Ascending aorta (tissue), 2 donors: ENCODE measurements around the gene SERPINA1. TPM values are rescaled to one million over a fixed set of nuclear protein-coding genes. Genes with fewer than 3 reads are reported as not detected.

ENCODE experiments used
- DNase-seq, 2 donors: peaks; one replicate each; pipeline ENCODE4 v3.0.0-alpha.2; 2019; ENCODE audit warnings: low spot score in 2 of 2
- H3K27ac ChIP-seq, 2 donors: fragments of 200-600 bp; sonication (generic); one replicate each; pipeline ENCODE4 v1.5.1; 2016 to 2017; ENCODE audit warnings: mild to moderate bottlenecking in 1 of 2
- H3K27me3 ChIP-seq: fragments of 200-600 bp; sonication (generic); one replicate; pipeline ENCODE4 v1.5.1; 2017
- H3K36me3 ChIP-seq, 2 donors: fragments of 200-600 bp; sonication (generic); one replicate each; pipeline ENCODE4 v1.5.1; 2016
- H3K4me1 ChIP-seq, 2 donors: fragments of 200-600 bp; sonication (generic); one replicate each; pipeline ENCODE4 v1.5.1; 2016 to 2017; ENCODE audit warnings: mild to moderate bottlenecking in 1 of 2
- H3K4me3 ChIP-seq, 2 donors: fragments of 200-600 bp; sonication (generic); one replicate each; pipeline ENCODE4 v1.5.1; 2016 to 2017; ENCODE audit warnings: mild to moderate bottlenecking in 1 of 2
- H3K9me3 ChIP-seq, 2 donors: fragments of 200-600 bp; sonication (generic); one replicate each; pipeline ENCODE4 v1.5.1; 2016
- CTCF ChIP-seq, 3 experiments: fragments of 200-600 bp in 2 of 3; fragments of 450-650 bp in 1 of 3; sonication (generic) in 2 of 3; IDR thresholded peaks; one replicate each; pipeline ENCODE4 v1.5.1; 2016 to 2019; ENCODE audit warnings: antibody characterized with exemption in 3 of 3, mild to moderate bottlenecking in 1 of 3, moderate library complexity in 1 of 3
- intact Hi-C: fragments of 100-400 bp; cut with DNase I; formaldehyde crosslinking; loops from one replicate; pipeline ENCODE4 v1.15.1; 2023
- total RNA-seq: library from RNA; depleted of rRNA; stranded (reverse); fragments of >200 nt; gene quantifications from one replicate; pipeline ENCODE4 v1.1.0, GENCODE V29; 2016

The SERPINA1 gene
- total RNA-seq, 1 donor from 2014 or later, result 34.3 TPM

GRCh38 chr14:94394025-94394493 is 5.7 kb upstream of the SERPINA1 start:
- H3K36me3 ChIP-seq, result no peaks in the 10 kb centered on the region
- TF ChIP-seq CTCF (IDR thresholded peaks at IDR 0.05), result no peak
- DNase-seq, result no peak
- H3K4me3 ChIP-seq, result no peak overlapping the region
- no peaks in the 10 kb centered on the region for H3K27me3 ChIP-seq
- no peaks in the 10 kb centered on the region for H3K4me1 ChIP-seq
- intact Hi-C loops, result no loop called here
- no peaks in the 10 kb centered on the region for H3K9me3 ChIP-seq
- H3K27ac ChIP-seq, result no peak overlapping the region

- H3K27ac ChIP-seq, result no peak overlapping the region
- H3K4me1 ChIP-seq, result no peaks in the 10 kb centered on the region
- no peak overlapping the region for H3K4me3 ChIP-seq
- H3K36me3 ChIP-seq, result no peaks in the 10 kb centered on the region
- H3K27me3 ChIP-seq, result no peaks in the 10 kb centered on the region
- no peak for DNase-seq
- no peaks in the 10 kb centered on the region for H3K9me3 ChIP-seq
- TF ChIP-seq CTCF (IDR thresholded peaks at IDR 0.05), result no peak
- intact Hi-C loops, result no loop called here
Measured at GRCh38 chr14:94393474-94393873, 5.1 kb upstream of the SERPINA1 start.

GRCh38 chr14:94392510-94392935 is 4.1 kb upstream of the SERPINA1 start:
- Histone ChIP-seq H3K27ac (no peak overlapping the region), H3K9me3 (no peaks in the 10 kb centered on the region), H3K27me3 (no peaks in the 10 kb centered on the region), H3K4me3 (no peak overlapping the region), H3K36me3 (no peaks in the 10 kb centered on the region), H3K4me1 (no peaks in the 10 kb centered on the region)
- TF ChIP-seq CTCF (IDR thresholded peaks at IDR 0.05), result no peak
- peak in 1 of 2 donors; percentile 67 for DNase-seq
- intact Hi-C loops, result no loop called here

- TF ChIP-seq CTCF (IDR thresholded peaks at IDR 0.05), result no peak
- Histone ChIP-seq H3K4me1 (no peaks in the 10 kb centered on the region), H3K27me3 (no peaks in the 10 kb centered on the region), H3K36me3 (no peaks in the 10 kb centered on the region), H3K4me3 (no peak overlapping the region), H3K9me3 (no peaks in the 10 kb centered on the region), H3K27ac (no peak overlapping the region)
- DNase-seq, result no peak
- intact Hi-C loops, result no loop called here
Measured at GRCh38 chr14:94391281-94391975, 3.0 kb upstream of the SERPINA1 start.

GRCh38 chr14:94390372-94391086 is 2.1 kb upstream of the SERPINA1 start:
- intact Hi-C loops, result no loop called here
- TF ChIP-seq CTCF (IDR thresholded peaks at IDR 0.05), result no peak
- Histone ChIP-seq H3K27me3 (no peaks in the 10 kb centered on the region), H3K4me3 (no peak overlapping the region), H3K27ac (no peak overlapping the region), H3K4me1 (no peaks in the 10 kb centered on the region), H3K9me3 (no peaks in the 10 kb centered on the region), H3K36me3 (no peaks in the 10 kb centered on the region)
- no peak for DNase-seq
